HG02943 (cell line): ENCODE data around the gene C6orf136.
"Not testable (repeated sequence)": the region's sequence is repeated elsewhere in the genome, so short reads cannot be mapped to it uniquely, and the experiment has no call there.

Experiments used
- ATAC-seq: cut with Tn5 transposase; IDR thresholded peaks from one replicate; pipeline ENCODE4 v1.9.1; 2021; ENCODE audit warnings: mild to moderate bottlenecking, low read depth, moderate library complexity; ENCODE audit not compliant: unreplicated experiment

Gene C6orf136, protein sequence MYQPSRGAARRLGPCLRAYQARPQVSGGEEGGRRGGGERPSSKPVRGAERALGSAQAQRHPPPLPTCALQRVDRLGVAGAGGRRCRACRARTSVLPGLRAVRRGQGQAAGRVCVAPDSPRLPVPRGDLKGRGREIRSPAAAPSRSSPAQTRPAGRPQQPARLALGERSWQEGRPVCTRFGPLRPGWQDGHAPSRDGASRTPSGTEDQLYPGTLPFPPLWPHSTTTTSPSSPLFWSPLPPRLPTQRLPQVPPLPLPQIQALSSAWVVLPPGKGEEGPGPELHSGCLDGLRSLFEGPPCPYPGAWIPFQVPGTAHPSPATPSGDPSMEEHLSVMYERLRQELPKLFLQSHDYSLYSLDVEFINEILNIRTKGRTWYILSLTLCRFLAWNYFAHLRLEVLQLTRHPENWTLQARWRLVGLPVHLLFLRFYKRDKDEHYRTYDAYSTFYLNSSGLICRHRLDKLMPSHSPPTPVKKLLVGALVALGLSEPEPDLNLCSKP

DNA sequence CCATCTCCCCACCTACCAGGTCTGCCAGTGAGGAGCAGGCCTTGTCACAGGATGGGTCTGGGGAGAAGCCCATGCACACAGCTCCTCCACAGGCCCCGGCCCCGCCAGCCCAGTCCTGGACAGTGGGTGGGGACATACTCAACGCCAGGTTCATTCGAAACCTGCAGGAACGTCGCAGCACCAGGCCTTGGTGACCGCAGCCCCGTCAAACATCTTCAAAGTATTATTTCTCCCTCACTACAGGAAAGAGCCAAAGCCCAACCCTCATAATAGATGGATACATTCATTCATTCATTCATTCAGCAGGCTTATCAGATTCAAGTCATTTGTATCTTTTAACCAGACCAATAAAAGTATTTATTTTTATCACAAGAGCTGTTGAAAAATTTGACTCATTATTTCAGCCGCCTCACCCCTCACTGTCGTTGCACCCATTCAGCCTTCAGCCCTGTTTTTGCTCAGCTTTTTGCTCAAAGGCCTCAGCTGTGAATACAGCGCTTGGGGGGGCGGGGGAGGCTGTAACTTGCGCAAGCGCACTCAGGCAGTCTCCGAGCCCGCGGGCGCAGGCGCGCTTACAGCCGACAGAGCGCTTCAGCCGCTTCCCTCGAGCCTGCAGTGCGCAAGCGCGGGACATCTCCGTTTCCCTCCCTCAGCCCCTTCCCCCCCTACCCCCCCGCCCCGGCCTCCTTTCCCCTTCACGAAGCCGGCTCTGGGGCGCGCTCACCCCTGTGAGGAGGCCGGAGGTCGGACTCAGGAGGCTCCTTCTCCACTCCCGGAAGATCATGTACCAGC lies at the start of gene C6orf136:
Gene C6orf136 (plus strand): TSS at position 684 of the 792 bp plus-strand sequence. CDS start 99 bp downstream, at position 783.
- peak; percentile 47 for ATAC-seq

DNA sequence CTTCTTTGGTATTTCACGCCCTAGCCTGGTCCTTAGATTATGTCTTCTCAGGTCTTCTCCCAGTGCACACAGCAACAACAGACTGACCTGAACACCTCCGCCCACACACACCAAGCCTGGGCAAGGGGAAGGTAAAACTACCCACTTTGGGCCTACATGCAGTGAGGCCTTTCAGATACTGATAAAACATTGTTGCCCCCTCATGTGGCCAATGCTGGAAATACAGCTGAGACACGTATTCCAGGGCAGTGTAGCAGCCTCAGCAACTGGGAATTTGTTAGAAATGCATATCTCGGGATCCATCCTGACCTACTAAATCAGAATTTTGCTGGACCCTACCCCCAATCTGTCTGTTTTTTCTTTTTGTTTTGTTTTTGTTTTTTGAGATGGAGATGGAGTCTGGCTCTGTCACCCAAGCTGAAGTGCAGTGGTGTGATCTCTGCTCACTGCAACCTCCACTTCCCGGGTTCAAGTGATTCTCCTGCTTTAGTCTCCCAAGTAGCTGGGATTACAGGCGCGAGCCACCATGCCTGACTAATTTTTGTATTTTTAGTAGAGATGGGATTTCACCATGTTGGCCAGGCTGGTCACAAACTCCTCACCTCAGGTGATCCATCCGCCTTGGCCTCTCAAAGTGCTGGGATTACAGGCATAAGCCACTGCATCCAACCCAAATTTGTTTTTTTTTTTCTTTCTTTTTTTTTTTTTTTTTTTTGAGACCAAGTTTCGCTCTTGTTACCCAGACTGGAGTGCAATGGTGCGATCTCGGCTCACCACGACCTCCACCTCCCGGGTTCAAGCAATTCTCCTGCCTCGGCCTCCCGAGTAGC lies 49.4 kb upstream of the C6orf136 start:
- ATAC-seq, result not testable (repeated sequence)

DNA sequence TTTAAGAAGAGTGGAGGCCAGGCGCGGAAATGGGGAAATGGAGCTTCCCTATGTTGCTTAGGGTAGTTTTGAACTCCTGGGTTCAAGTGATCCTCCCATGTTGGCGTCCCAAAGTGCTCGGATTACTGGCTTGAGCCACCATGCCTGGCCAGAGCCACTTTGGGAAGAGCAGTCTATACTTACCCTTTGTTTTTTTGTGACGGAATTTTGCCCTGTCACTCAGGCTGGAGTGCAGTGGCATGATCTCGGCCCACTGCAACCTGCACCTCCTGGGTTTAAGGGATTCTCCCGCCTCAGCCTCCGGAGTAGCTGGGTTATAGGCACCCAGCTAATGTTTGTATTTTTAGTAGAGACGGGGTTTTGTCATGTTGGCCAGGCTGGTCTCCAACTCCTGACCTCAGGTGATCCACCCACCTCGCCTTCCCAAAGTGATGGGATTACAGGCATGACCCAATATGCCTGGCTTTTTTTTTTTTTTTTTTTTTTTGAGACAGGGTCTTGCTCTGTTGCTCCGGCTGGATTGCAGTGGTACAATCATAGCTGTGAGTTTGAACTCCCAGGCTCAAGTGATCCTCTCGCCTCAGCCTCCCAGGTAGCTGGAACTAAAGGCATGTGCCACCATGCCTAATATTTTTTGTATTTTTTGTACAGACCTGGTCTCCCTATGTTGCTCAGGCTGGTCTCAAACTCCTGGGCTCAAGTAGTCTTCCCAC lies 47.9 kb upstream of the C6orf136 start:
- ATAC-seq, result no peak

DNA sequence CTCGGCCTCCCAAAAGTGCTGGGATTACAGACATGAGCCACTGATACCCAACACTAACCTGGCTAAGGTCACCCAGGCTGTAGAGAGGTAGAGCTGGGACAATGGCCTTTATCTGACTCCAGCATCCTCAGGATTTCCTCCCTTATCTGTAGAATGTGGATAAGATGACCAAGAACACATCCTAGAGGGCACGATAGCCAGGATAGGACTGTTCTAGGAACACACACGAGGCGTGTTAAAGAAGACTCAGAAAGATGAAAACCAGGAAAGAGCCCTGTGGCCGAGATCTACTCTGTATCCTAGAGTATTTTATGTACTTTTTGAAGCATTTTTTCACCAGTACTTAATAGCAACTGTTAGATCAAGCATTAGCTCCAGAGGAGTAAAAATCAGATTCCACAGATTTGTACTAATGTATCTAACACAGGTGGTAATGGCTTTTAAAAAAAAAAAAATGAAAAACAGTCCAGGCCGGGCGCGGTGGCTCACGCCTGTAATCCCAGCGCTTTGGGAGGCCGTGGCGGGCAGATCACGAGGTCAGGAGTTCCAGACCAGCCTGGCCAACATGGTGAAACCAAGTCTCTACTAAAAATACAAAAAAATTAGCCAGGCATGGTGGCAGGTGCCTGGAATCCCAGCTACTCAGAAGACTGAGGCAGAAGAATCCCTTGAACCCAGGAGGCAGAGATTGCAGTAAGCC lies 47.2 kb upstream of the C6orf136 start:
- no peak for ATAC-seq

DNA sequence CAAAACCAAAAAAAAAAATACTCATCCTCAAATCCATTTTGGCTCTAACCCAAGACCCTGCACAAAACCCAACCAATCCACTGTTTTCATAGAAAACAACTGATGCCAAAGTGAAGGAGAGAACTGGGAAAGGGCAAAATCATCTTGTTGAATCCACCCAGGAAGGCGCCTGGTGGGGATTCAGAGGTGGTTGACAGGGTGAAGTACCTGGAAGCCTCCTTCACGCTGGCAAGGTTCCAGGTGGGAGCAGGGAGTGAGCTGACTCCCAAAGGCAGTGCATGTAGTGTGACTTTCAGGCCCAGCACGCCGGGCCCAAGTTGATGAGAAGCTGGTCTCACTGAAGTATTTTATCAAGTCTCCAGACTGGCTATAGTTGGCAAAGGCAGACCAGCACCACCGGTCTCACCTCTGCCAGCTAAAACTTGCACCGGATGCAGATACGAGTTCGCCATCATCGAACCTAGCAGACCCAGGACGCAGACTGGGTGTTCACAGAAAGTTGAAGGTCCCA lies 46.4 kb upstream of the C6orf136 start:
- ATAC-seq, result no peak

DNA sequence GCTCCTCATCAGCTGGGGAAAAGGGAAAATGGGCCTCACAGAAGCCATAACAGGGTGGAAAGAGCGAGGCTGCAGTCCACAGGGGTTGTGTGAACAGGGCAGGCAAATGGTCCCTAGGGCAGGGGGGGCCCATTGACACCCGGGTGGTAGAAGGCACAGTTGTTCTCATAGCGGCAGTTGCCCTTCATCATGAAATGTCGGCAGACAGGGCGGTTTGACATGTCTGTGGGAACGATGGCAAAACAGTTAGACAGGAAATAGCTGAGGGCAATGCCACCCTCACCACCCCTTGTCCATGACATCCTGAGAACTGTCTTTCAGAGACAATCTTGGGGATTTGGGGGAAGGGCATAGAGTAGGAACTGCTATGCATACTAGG lies 45.5 kb upstream of the C6orf136 start:
- ATAC-seq, result no peak

DNA sequence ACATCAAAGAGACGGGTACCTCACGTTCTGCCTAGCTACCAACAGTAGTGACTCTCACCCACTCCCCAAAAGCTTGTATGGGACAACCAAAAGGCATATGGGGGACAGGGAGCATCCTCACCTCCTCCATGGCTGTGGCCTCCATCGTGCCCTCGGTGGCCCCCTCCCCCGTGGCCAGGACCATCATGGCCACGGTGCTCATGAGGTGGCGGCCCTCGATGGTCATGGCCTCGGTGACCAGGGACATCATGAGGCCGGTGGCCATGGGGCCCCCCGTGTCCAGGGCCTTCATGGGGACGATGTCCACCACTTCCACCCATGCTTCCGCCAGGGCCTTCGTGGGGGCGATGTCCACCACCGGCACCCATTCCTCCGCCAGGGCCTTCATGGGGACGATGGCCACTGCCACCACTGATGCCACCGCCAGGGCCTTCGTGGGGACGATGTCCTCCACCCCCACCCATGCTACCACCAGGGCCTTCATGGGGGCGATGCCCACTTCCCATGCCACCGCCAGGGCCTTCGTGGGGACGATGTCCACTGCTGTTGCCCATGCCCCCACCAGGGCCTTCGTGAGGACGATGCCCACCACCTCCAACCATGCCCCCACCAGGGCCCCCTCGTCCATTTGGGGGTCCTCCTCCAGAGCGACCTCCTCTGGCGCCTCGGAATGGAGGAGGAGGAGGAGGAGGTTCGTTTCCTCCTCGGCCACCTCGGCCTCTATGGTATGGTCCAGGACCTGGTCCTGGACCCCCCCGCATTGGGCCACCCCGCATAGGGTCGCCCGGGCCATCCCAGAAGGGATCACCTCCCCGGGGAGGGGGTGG lies 44.9 kb upstream of the C6orf136 start:
- no peak for ATAC-seq

DNA sequence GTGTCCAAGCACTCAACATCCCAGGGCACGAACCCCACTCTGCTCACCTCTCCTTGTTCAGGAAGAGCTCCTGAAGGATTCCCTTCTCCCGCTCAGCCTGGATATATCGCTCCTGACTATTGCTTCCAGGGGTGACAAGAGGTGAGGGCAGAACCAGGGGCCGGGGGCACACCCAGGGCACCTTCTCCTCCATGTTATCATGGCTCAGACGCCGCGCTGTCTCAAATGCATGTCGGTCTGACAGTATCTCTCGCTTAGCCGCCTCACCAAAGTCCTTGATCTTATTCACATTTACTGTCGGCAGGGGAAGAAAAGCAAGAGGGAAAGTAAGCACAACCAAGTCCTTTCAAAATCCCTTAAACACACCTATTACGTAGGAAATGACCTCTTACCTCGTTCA lies 43.0 kb upstream of the C6orf136 start:
- ATAC-seq, result no peak

DNA sequence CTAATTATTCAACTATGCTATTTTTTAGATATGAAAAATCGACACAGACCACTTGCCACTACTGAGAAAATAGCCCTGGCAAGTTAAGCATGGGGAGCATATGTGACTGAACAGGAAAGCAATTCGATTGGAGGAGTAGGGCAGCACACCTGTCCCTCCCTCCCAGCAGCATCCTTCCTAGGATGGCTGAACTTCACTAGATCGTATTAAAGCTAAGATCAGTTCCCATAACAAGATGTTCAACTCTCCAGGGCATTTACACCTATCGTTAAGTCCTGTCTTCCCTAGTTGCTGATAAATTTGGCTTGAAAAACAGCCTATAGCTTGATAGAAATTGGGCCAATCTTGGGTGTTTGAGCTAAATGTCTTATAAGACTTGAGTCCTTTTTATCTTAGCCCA lies 36.9 kb upstream of the C6orf136 start:
- ATAC-seq, result no peak

DNA sequence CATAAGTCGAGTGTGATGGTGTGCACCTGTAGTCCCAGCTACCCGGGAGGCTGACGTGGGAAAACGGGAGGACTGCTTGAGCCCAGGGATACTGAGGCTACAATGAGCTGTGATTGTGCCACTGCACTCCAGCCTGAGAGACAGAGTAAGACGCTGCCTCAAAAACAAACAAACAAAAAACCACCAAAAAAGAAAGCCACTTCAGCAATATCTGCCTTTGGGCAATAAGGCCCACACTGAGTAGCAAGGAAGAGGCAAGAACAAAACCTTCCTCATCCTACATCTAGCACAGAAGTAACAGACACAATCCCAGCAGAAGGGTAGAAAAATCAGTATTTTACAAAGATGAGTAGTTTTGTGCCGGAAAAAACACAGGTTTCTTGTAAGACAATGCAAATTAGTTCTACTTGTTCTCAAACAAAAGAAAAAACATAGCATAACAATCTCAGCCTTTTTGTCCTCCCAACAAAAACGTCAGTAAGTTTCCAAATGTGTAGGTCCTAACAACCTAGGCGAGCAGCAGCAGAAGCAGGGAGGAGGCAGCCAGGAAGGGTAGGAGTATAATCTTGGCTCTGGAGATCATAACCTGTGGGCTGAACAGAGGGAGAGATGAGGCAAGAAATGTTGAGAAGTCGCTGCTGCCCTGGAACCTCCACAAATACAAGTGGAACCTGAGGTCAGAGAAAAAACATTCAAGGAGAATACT lies 35.6 kb upstream of the C6orf136 start:
- no peak for ATAC-seq

DNA sequence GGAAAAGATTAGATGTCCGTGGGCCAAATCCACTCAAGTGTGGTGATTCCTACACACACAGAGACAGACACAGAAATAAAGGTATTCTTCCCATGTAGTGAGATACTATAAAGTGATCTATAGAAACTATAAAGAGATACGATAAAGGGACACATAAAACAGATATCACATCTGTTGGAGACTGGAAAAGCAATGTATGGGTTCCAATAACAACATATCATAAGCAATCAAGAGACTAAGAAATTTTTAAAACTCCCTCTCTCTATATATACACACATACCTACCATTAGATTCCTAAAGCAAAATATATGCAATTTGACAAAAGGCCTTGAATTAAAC lies 35.1 kb upstream of the C6orf136 start:
- ATAC-seq, result no peak

DNA sequence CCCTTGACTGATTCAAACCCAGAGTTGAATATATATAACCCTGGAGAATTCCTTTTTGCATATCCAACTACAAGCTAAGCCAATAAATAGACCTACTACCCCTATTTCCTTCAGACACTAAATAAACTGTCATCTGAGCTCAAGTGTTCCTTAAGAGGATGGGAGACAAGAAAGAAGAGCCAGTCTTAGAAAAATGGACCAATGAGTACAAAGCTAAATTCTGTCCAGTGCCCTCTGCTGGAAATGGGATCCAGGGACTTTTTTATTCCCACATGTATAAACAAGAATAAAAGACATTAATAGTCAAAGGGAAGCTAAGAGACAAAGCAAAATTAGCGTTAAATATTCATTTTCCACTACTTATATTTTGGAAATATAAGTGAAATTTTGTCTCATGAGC lies 34.7 kb upstream of the C6orf136 start:
- no peak for ATAC-seq

DNA sequence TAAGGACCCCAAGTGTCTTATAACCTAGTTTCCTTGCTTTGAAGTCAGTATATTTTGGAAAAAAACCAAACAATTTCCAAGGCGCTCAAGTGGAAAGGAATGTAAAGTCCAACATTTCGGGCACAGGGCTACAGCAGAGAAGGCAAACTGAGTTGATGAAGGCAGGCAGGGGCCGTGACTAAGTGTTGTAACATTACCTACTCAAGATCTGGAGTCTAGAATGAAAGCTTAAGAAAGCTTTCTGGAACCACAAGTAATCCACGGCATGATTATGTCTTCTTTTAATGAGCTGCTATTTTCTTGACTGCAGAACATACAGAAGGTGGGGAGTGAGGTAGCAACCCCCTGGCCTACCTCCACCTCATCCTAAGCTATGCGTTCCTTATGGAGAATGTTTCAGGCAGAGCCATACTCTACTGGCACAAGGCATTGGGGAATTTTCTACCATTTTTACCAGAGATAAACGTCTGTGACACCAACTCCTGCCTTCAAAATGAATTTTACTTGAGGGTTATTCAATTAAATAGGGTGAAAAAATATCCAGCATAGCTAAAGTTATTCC lies 34.2 kb upstream of the C6orf136 start:
- ATAC-seq, result no peak

DNA sequence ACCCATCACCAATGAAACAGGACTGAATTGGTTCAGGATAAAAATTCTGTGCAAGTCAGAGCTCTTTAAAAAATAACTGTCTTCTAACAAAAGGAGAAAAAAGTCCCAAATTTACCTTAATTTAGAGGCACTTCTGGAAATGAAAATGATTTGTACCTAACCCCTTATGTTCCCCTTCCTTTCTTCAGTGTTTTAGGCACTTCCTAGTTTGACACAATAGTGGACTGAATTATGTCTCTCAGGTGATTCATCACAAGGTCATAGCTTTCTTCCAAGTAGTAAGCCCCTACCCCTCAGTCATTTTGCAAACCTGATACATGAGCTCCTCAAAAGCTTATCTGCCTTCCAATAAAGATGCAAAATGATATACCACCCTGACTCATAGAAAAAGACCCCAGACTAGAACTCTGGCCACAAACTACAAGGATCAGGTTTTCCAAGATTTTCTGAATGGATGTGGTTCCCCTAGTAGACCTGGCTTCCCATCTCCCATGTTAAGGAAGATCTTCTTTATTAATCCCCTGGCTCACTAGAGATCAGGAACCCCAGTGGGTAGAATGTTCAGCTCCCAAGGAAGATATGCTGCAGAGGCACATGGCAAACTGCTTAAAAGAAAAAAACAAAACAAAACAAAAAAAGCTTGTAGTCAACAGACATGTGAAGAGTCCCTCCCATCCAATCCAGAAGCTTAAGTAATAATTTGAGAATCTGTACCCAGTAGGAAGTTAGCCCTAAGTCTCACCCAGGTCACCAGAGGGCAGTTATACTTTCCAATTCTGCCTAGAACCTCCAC lies 33.5 kb upstream of the C6orf136 start:
- ATAC-seq, result no peak

DNA sequence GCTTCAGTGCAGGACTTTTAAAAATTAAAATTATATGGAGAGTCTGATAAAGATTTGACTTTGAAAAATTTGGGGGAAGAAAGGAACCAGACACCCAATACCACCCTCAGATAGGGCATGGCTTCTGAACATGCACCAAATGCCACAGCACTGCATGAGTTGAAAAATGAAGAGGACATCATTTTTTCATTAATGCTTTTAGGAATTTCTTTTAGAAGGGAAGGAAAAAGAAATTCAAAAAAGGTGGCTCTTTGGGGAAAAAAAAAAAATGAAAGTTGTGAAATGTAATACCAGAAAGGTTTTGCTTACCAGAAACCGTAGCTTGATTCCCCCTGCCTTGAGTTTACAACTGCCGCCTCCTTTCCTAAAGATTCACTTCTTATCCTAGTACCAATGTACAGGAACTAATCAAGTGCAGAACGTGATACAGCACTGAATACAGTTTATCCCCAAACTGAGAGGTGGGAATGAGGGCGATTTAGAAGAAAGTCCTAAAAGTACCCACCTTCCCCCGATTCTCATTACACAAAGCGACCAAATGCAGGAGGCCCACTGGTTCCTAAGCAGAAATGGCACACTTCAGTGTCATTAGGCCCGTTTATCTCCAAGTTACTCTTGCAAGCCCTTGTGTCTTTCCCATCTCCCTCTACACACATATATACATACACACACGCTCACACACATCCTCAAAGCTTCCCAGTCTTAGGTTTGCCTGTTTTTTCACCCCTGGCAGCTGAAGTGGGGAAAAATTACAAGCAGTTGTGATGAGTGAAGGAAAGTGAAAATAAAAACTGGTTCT lies 32.7 kb upstream of the C6orf136 start:
- ATAC-seq, result no peak

DNA sequence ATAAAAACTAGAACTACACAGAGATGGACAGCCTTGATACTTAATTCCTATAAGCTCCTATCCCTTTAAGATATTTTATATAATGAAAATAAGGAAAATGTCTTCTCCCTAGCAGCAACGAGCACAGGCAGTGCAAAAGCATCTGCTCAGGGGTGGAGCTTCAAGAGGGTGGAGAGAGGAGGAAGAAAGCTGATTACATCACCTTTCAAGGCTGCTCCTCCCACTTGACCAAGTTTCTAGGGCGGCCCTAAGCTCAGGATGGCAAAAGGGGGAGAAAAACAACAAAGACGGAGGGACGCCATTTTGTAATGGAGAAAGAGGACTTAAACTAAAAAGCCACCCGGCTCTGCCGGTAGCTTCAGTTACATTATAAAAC lies 32.1 kb upstream of the C6orf136 start:
- ATAC-seq, result no peak
